Hepatocyte (in vitro differentiated cells): ENCODE data around the gene YES1. TPM values are rescaled to one million over a fixed set of nuclear protein-coding genes. Genes with fewer than 3 reads are reported as not detected.
A peak's percentile ranks its signal among the peaks of the same experiment; 100 is the strongest.

Experiments
- DNase-seq: peaks from one replicate; pipeline ENCODE4 v3.0.0-alpha.2; 2016; ENCODE audit warnings: low spot score
- H2AFZ ChIP-seq: fragments of 200-600 bp; sonication (generic); 2 replicates; pipeline ENCODE4 v1.6.0; 2016; ENCODE audit warnings: antibody characterized with exemption, mild to moderate bottlenecking
- H3K27ac ChIP-seq: fragments of 200-600 bp; sonication (generic); 2 replicates; pipeline ENCODE4 v1.5.1; 2016; ENCODE audit warnings: mild to moderate bottlenecking
- H3K27me3 ChIP-seq: fragments of 200-600 bp; sonication (generic); 2 replicates; pipeline ENCODE4 v1.6.1; 2016
- H3K36me3 ChIP-seq: fragments of 200-600 bp; sonication (generic); replicated peaks from 2 replicates; pipeline ENCODE4 v1.5.1; 2016; ENCODE audit warnings: low read depth; ENCODE audit not compliant: insufficient read depth
- H3K4me1 ChIP-seq: fragments of 200-600 bp; sonication (generic); 2 replicates; pipeline ENCODE4 v1.5.1; 2016; ENCODE audit warnings: mild to moderate bottlenecking, moderate library complexity; ENCODE audit not compliant: insufficient read depth
- H3K4me2 ChIP-seq: fragments of 200-600 bp; sonication (generic); 2 replicates; pipeline ENCODE4 v1.6.0; 2016
- H3K4me3 ChIP-seq: fragments of 200-600 bp; sonication (generic); 2 replicates; pipeline ENCODE4 v1.5.1; 2016; ENCODE audit warnings: mild to moderate bottlenecking
- H3K79me2 ChIP-seq: fragments of 200-600 bp; sonication (generic); 2 replicates; pipeline ENCODE4 v1.6.0; 2017; ENCODE audit warnings: mild to moderate bottlenecking
- H3K9me2 ChIP-seq: fragments of 200-600 bp; sonication (generic); replicated peaks from 2 replicates; pipeline ENCODE4 v1.6.0; 2017; ENCODE audit warnings: mild to moderate bottlenecking; ENCODE audit not compliant: insufficient read depth
- H3K9me3 ChIP-seq: fragments of 200-600 bp; sonication (generic); 2 replicates; pipeline ENCODE4 v1.5.1; 2016; ENCODE audit warnings: low read depth, mild to moderate bottlenecking
- H4K20me1 ChIP-seq: fragments of 200-600 bp; sonication (generic); 2 replicates; pipeline ENCODE4 v1.6.0; 2016; ENCODE audit warnings: mild to moderate bottlenecking; ENCODE audit not compliant: insufficient read depth, poor library complexity, severe bottlenecking
- CTCF ChIP-seq: fragments of 200-600 bp; sonication (generic); IDR thresholded peaks from 2 replicates; pipeline ENCODE4 v1.5.1; 2016; ENCODE audit warnings: antibody characterized with exemption, mild to moderate bottlenecking; ENCODE audit not compliant: poor library complexity
- EZH2 ChIP-seq: fragments of 200-600 bp; sonication (generic); IDR thresholded peaks from 2 replicates; pipeline ENCODE4 v1.6.1; 2016; ENCODE audit warnings: antibody characterized with exemption, mild to moderate bottlenecking, borderline replicate concordance
- EZH2phosphoT487 ChIP-seq: fragments of 200-600 bp; sonication (generic); IDR thresholded peaks from one replicate; pipeline ENCODE4 v1.6.1; 2018; ENCODE audit warnings: antibody characterized with exemption, mild to moderate bottlenecking, low read depth, moderate library complexity; ENCODE audit not compliant: unreplicated experiment, severe bottlenecking
- WGBS: methylation state at CpG from one replicate; pipeline ENCODE4 v1.1.6; 2016; ENCODE audit warnings: low lambda C conversion rate; ENCODE audit errors: missing lambda C conversion rate; 5-methylcytosine and 5-hydroxymethylcytosine counted together
- polyA plus RNA-seq: library from polyadenylated mRNA; unstranded; fragments of >200 nt; fragmentation: Nextera tagmentation; extraction: Ambion mirVana; gene quantifications from 2 replicates; pipeline ENCODE4 v1.2.1, GENCODE V29; 2016
- total RNA-seq: library from RNA; depleted of rRNA; stranded (reverse); fragments of >200 nt; gene quantifications from 2 replicates; pipeline ENCODE4 v1.2.3, GENCODE V29; 2014

The YES1 gene
- total and polyA plus RNA-seq, 2 experiments from 2014 or later: 25.2 to 108 TPM

- H3K79me2 ChIP-seq: peaks cover 57% of the 10 kb centered on the region
- no peaks in the 10 kb centered on the region for H3K27me3 ChIP-seq
- no peak overlapping the region for H2AFZ ChIP-seq
- no peak overlapping the region for H3K4me2 ChIP-seq
- TF ChIP-seq CTCF: no peak
- no peak for TF ChIP-seq EZH2phosphoT487
- TF ChIP-seq EZH2: no peak
- H3K9me2 ChIP-seq: no peaks in the 10 kb centered on the region
- peaks cover 32% of the 10 kb centered on the region for H3K4me1 ChIP-seq
- H4K20me1 ChIP-seq: peaks cover 3% of the 10 kb centered on the region
- H3K36me3 ChIP-seq: no peaks in the 10 kb centered on the region
- no peak overlapping the region for H3K27ac ChIP-seq
- 88% methylated on average over 8 of the region's 8 CpGs for WGBS
- H3K4me3 ChIP-seq: no peak overlapping the region
- DNase-seq: no peak
- no peaks in the 10 kb centered on the region for H3K9me3 ChIP-seq
Measured at GRCh38 chr18:706405-706804, 105.6 kb downstream of the YES1 start.

- no peaks in the 10 kb centered on the region for H3K27me3 ChIP-seq
- peak overlapping the region; percentile 91 for H3K27ac ChIP-seq
- H3K9me2 ChIP-seq: no peaks in the 10 kb centered on the region
- H4K20me1 ChIP-seq: peaks cover 3% of the 10 kb centered on the region
- H3K79me2 ChIP-seq: peaks cover 45% of the 10 kb centered on the region
- H3K4me3 ChIP-seq: no peak overlapping the region
- TF ChIP-seq CTCF (no peak), EZH2 (no peak), EZH2phosphoT487 (no peak)
- H3K4me2 ChIP-seq: peak overlapping the region; percentile 47
- peaks cover 19% of the 10 kb centered on the region for H3K4me1 ChIP-seq
- peak; percentile 60 for DNase-seq
- no peaks in the 10 kb centered on the region for H3K36me3 ChIP-seq
- no peaks in the 10 kb centered on the region for H3K9me3 ChIP-seq
- no peak overlapping the region for H2AFZ ChIP-seq
- 35% methylated on average over 8 of the region's 8 CpGs for WGBS
Measured at GRCh38 chr18:703213-703967, 108.7 kb downstream of the YES1 start.

- Histone ChIP-seq H3K36me3 (no peaks in the 10 kb centered on the region), H3K79me2 (peaks cover 32% of the 10 kb centered on the region), H3K27me3 (no peaks in the 10 kb centered on the region), H3K4me3 (no peak overlapping the region), H2AFZ (no peak overlapping the region), H4K20me1 (no peaks in the 10 kb centered on the region), H3K27ac (no peak overlapping the region), H3K4me1 (peaks cover 8% of the 10 kb centered on the region), H3K9me2 (no peaks in the 10 kb centered on the region), H3K9me3 (no peaks in the 10 kb centered on the region), H3K4me2 (no peak overlapping the region)
- WGBS: 79% methylated on average over 10 of the region's 10 CpGs
- TF ChIP-seq EZH2phosphoT487 (no peak), EZH2 (no peak), CTCF (no peak)
- DNase-seq: no peak
Measured at GRCh38 chr18:697800-698199, 114.2 kb downstream of the YES1 start.
